Neuron (in vitro differentiated cells): Measurements from ENCODE around the gene CH25H.

Experiments
- H2AFZ ChIP-seq: one replicate; pipeline ENCODE4 v1.6.1; 2013; ENCODE audit warnings: low read depth, mild to moderate bottlenecking, inconsistent platforms, low read length, moderate library complexity
- H3K27me3 ChIP-seq: one replicate; pipeline ENCODE4 v1.6.1; 2013; ENCODE audit warnings: low read length; ENCODE audit not compliant: insufficient read depth
- H3K36me3 ChIP-seq: one replicate; pipeline ENCODE4 v1.6.1; 2013; ENCODE audit warnings: low read length; ENCODE audit not compliant: insufficient read depth
- H3K4me1 ChIP-seq: one replicate; pipeline ENCODE4 v1.6.1; 2013; ENCODE audit warnings: low read length; ENCODE audit not compliant: insufficient read depth
- H3K4me3 ChIP-seq: 2 replicates; pipeline ENCODE4 v1.5.1; 2013; ENCODE audit warnings: mild to moderate bottlenecking, low read length, moderate library complexity
- H3K9me3 ChIP-seq: one replicate; pipeline ENCODE4 v1.6.1; 2013; ENCODE audit warnings: low read length

The CH25H gene

DNA sequence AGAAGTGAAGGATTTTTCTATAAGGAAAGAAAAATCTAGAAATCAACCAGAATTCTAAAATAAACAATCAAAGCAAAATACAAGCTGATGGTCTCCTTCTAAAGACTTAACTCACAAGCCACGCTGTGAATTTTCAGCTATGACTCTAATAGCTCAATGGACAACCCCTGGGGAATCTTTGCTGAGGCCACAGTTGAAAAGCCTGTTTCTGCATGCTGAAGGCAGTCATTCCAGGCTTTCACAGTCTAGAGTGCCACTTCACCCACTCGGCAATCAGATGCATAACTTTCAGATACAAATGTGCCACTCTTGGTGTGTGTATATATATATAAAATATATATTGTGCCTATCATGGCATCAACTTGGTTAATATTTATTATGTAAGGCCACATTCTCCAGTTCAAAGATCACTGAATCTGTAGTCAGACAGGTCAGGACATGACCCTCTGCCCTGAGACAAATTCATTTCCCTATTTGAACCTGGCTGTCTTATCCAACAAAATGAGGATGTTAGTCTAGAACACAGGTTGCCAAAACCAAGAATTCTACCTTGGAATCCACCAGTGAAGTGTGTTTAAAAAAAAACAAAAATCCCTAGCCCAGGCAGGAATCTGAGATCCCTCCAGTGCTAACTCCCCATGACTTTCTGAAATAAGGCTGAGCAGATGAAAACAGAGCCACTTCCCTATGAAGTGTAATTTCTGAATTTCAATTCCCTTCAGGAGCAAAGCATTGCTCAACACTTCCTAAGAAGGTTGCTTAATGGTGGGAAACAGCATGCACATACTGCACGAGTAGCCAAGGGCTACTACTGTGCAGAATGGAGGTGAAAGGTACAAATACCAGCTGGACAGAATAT, 34.6 kb upstream of the CH25H start:
- Histone ChIP-seq H3K9me3 (no peaks in the 10 kb centered on the region), H3K4me3 (no peak overlapping the region), H3K27me3 (no peaks in the 10 kb centered on the region), H2AFZ (no peak overlapping the region), H3K36me3 (no peaks in the 10 kb centered on the region), H3K4me1 (peaks cover 3% of the 10 kb centered on the region)

DNA sequence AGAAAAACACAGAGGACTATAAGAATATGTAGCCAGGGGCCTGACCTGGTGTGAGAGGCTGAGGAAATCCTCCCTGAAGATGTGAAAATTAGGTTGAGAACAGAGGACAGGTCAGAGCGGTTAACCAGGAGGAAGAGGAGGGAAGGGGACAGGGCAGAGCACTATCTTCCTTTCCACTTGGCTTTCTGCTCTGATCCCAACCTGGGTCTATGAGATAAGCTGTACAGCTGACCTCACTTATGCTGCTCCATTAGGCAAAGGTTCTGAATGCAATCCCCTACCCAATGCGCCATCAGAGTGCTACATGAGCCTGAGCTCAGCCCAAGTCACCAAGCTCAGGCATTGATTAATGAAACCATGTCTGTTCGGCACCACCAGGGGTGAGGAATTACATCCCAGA, 33.9 kb upstream of the CH25H start:
- no peaks in the 10 kb centered on the region for H3K27me3 ChIP-seq
- no peaks in the 10 kb centered on the region for H3K36me3 ChIP-seq
- H2AFZ ChIP-seq = no peak overlapping the region
- H3K4me3 ChIP-seq = no peak overlapping the region
- peaks cover 3% of the 10 kb centered on the region for H3K4me1 ChIP-seq
- no peaks in the 10 kb centered on the region for H3K9me3 ChIP-seq

DNA sequence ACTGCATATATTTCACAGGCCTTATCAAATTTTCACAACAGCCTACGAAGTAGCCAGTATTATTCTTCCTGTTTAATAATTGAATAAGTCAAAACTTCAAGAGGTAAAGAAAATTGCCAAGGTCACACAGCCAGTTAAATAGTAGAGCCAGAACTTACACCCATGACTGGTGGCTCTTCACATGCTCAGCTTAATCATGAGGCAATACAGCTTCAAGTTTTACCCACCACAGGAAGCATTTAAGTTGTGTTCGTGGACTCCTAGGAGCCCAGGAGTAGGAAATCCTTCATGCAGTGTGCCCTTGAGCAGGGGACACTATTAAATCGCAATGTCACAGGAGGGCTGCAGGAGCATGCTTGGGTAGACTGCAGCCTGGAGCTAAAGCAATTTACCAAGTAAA, 33.4 kb upstream of the CH25H start:
- Histone ChIP-seq H3K27me3 (no peaks in the 10 kb centered on the region), H3K9me3 (no peaks in the 10 kb centered on the region), H3K4me3 (no peak overlapping the region)

DNA sequence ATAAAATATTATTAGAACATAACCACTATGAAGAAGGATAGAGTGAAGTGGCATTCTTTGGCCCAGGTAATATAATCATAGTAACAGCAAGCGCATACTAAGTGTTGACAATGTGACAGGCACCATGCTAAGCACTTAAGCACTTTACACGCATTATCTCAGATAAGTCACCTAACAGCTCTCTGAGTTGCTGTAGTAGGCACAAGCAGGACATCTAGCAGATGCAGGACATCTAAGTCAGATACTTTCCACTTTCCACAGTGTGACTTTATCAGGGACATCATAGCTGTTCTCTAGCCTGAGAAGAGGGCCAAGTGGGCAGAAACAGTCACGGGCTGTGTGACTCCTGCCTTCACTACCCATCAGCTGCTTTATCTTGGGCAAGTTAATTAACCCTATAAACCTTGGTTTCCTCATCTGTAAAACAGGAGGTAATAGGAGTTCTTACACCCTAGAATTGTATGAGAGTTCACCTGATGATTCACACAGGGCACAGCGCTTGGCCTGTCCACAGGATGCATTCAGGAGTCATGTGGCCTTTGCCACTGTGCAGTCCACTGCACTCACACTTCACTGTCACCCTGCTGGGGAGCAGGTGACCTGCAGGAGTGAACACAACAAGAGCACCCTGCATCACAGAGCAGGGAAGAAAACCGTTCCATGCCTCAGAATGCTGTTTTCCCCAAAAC, 32.0 kb upstream of the CH25H start:
- Histone ChIP-seq H3K4me3 (no peak overlapping the region), H3K4me1 (peaks cover 3% of the 10 kb centered on the region), H3K27me3 (no peaks in the 10 kb centered on the region)

More for the DNA sequence above, 33.4 kb upstream of the CH25H start:
- no peaks in the 10 kb centered on the region for H3K36me3 ChIP-seq
- H2AFZ ChIP-seq = no peak overlapping the region
- H3K4me1 ChIP-seq = peaks cover 3% of the 10 kb centered on the region

DNA sequence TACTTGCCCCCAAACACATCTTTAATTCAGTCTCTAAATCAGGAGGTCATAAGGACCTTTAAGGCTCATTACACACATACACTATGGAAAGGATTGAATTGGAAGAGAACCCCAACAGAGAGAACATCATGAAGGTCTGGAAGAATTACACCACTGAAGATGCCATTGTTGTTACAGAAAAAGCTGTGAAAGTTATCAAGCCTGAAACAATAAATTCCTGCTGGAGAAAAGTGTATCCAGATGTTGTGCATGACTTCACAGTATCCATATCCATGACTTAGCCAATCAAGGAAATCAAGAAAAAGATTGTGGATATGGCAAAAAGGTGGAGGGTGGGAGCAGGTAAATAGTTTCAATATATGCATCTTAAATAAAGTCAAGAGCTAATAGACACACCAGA, 30.7 kb upstream of the CH25H start:
- H2AFZ ChIP-seq = no peak overlapping the region
- H3K36me3 ChIP-seq = no peaks in the 10 kb centered on the region
- H3K4me3 ChIP-seq = no peak overlapping the region
- no peaks in the 10 kb centered on the region for H3K9me3 ChIP-seq
- peaks cover 3% of the 10 kb centered on the region for H3K4me1 ChIP-seq
- H3K27me3 ChIP-seq = no peaks in the 10 kb centered on the region

More for the DNA sequence above, 32.0 kb upstream of the CH25H start:
- Histone ChIP-seq H3K9me3 (no peaks in the 10 kb centered on the region), H3K36me3 (no peaks in the 10 kb centered on the region), H2AFZ (no peak overlapping the region)

DNA sequence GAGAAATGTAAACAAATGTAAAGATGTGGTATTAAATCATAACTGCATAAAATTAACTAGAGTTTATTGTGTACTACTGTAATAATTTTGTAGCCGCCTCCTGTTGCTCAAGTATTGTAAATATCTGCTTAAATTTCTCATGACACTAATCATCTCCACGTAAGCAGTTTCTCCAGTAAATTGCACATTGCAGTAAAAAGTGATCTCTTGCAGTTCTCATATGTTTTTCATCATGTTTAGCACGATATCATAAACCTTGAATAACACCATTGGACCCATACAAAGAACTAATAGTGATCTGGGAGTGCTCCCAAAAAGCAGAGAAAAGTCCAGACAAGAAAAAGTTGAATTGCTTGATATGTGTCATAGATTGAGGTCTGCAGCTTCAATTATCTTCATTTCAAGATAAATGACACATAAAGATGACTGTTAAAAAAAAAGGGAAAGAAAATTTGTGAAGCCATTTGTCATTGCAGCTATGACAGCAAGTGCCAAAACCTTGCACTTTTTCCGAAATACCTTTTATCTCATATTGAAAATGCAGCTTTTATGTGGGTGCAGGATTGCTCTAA, 29.2 kb upstream of the CH25H start:
- H3K4me3 ChIP-seq = no peak overlapping the region
- no peaks in the 10 kb centered on the region for H3K36me3 ChIP-seq
- no peaks in the 10 kb centered on the region for H3K4me1 ChIP-seq
- no peak overlapping the region for H2AFZ ChIP-seq
- no peaks in the 10 kb centered on the region for H3K27me3 ChIP-seq
- H3K9me3 ChIP-seq = no peaks in the 10 kb centered on the region

DNA sequence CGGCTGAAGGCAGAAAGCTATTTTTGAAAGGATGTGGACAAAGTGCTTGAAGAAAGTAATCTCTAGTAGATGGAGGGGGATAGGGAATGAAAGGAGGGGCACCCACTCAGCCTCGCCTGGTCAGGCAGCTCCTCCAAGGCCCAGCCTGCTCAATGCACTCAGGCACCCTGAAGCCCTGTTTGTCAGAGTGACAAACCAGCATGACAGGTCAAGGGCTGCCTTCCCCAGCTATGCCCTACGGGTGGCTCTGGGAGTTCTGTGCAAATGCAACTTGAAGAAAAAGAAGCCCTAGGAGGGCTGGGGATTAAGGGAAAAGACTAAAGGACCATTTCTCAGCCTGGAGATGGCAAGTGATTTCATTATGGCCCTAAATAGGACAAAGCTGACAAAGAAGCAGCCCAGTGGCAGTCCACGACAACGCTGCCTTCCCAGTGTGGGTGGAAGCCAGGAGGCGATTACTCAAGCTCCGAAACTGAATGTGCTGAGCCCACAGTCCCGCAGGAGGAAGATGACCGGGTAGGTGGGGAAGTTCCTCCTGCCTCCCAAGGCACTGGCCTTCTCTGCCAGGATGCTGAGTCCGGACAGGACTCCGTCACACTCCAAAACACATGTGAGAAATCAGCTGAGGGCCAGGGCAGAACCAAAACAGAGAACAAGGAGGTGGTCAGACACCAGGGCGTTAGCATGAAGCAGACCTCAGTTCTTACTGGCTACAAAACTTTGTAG, 28.1 kb upstream of the CH25H start:
- Histone ChIP-seq H2AFZ (no peak overlapping the region), H3K4me3 (no peak overlapping the region), H3K27me3 (no peaks in the 10 kb centered on the region)

DNA sequence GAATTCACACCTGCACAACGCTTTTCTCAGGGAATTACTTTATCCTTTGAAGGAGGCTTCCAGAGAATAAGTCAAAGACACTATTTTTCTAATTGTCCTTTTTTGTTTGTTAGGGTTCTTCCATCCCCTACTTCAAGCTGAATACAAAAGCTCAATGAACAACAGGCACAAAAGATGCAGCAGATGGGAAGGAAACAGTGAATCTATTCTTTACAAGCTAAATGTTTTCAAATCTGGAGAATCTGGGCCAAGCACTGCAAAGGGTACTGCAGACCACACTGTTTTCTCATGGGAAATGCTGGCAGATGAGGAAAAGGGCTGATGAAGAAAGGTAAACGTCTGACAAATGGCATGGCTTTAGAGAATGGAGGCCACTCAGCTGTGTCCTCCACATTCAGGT, 25.9 kb upstream of the CH25H start:
- Histone ChIP-seq H3K27me3 (no peaks in the 10 kb centered on the region), H3K4me3 (no peak overlapping the region), H3K9me3 (peaks cover 2% of the 10 kb centered on the region), H2AFZ (no peak overlapping the region), H3K36me3 (no peaks in the 10 kb centered on the region), H3K4me1 (no peaks in the 10 kb centered on the region)

More for the DNA sequence above, 28.1 kb upstream of the CH25H start:
- Histone ChIP-seq H3K9me3 (no peaks in the 10 kb centered on the region), H3K4me1 (no peaks in the 10 kb centered on the region), H3K36me3 (no peaks in the 10 kb centered on the region)

DNA sequence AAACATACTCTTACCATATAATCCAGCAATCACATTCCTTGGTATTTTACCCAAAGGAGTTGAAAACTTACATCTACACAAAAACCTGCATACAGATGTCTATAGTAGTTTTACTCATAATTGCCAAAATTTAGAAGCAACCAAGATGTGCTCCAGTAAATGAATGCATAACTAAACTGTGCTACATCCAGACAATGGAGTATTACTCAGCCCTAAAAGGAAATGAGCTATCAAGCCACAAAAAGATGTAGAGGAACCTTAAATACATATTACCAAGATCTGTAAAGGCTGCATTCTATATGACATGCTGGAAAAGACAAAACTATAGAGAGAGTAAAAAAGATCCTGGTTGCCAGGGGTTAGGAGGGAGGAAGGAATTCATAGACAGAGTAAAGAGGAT, 21.8 kb upstream of the CH25H start:
- Histone ChIP-seq H3K4me3 (no peak overlapping the region), H3K36me3 (no peaks in the 10 kb centered on the region), H2AFZ (no peak overlapping the region), H3K9me3 (peaks cover 2% of the 10 kb centered on the region), H3K27me3 (no peaks in the 10 kb centered on the region), H3K4me1 (no peaks in the 10 kb centered on the region)

DNA sequence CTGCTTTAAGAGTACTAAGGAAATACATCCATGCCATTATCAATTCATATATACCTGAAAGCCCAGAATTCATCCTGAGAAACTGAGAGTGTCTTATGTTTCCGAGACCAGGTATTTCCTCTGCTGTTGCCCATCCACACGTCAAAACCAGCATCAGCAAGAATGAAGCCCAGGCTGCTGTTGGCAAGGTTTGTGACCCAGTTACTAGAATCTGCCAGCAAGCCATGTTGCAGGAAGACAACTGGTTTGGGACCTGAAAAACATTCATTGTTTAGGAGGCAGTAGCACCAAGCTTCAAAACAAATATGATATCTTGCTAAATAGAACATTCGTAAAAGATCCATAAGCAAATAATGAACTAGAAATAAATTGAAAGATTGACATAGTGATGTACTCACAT, 21.0 kb upstream of the CH25H start:
- Histone ChIP-seq H3K36me3 (no peaks in the 10 kb centered on the region), H3K27me3 (no peaks in the 10 kb centered on the region), H2AFZ (no peak overlapping the region), H3K4me1 (no peaks in the 10 kb centered on the region), H3K4me3 (no peak overlapping the region), H3K9me3 (peaks cover 2% of the 10 kb centered on the region)

DNA sequence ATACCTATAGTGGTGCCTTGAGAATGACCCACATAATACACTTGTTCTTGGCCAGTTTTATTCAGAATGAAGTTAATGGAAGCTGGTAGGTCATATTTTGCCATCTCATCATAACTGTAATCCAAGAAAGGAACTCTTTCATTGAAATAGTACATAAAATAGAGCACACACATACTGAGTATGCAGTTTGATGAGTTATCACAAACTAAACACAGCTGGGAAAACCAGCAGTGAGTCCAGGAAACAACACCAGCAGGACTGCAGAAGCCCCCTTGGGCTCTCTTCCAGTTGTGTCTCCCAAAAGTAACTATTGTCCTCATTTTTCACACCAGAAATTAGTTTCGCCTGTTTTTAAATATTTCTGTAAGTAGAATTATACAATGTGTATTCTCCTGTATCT, 19.8 kb upstream of the CH25H start:
- no peak overlapping the region for H3K4me3 ChIP-seq
- H3K36me3 ChIP-seq = no peaks in the 10 kb centered on the region
- no peak overlapping the region for H2AFZ ChIP-seq
- no peaks in the 10 kb centered on the region for H3K4me1 ChIP-seq
- H3K27me3 ChIP-seq = no peaks in the 10 kb centered on the region
- peaks cover 2% of the 10 kb centered on the region for H3K9me3 ChIP-seq

DNA sequence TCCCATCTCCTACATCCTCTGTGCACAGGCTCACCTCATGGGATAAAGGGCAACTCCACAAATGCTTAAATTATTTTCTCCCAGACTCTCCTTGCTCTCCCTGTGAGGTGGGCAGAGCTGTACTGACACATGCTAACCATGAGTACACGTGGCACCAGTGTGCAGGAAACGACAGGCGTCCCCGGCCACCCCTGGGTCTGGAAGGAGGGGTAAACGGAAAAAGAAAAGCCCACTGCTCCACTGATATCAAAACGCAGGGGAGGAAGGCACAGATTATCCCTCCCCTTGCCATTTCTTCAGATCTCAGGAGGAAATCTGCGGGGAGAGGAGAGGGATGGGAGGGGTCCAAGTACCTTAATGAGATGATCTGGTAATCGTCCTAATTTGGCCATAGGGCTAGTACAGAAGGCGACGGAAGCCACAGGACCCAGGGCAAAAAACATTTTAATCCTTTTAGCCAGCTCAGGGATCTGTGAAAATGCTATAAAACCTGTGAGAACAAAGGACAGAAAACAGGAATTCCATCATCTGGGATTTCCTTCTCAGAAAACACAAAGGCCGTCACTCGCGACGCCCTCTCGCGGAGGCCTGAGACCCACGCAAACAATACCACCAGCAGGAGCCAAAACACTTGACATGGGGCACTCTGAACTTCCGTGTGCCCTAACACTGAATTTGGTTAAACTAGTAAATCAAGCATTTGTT, 17.8 kb upstream of the CH25H start:
- H3K27me3 ChIP-seq = no peaks in the 10 kb centered on the region
- H3K4me1 ChIP-seq = no peaks in the 10 kb centered on the region
- no peak overlapping the region for H3K4me3 ChIP-seq
- H3K36me3 ChIP-seq = no peaks in the 10 kb centered on the region
- no peak overlapping the region for H2AFZ ChIP-seq
- peaks cover 2% of the 10 kb centered on the region for H3K9me3 ChIP-seq
